LNCaP clone FGC (cell line): Measurements from ENCODE around the gene IQCF5.

ENCODE experiments used
- DNase-seq: peaks from one replicate; pipeline ENCODE4 v3.0.0-alpha.2; 2011; ENCODE audit warnings: low read depth
- H3K4me3 ChIP-seq: 2 replicates; pipeline ENCODE4 v1.5.1; 2011; ENCODE audit warnings: mild to moderate bottlenecking, low read depth, low read length, control low read depth
- TF ChIP-seq, protein P1 (sequence below): IDR thresholded peaks from 2 replicates; pipeline ENCODE4 v1.5.1; 2012; ENCODE audit warnings: mild to moderate bottlenecking; ENCODE audit not compliant: control insufficient read depth, insufficient read depth; ENCODE audit errors: extremely low read depth

Gene IQCF5

DNA sequence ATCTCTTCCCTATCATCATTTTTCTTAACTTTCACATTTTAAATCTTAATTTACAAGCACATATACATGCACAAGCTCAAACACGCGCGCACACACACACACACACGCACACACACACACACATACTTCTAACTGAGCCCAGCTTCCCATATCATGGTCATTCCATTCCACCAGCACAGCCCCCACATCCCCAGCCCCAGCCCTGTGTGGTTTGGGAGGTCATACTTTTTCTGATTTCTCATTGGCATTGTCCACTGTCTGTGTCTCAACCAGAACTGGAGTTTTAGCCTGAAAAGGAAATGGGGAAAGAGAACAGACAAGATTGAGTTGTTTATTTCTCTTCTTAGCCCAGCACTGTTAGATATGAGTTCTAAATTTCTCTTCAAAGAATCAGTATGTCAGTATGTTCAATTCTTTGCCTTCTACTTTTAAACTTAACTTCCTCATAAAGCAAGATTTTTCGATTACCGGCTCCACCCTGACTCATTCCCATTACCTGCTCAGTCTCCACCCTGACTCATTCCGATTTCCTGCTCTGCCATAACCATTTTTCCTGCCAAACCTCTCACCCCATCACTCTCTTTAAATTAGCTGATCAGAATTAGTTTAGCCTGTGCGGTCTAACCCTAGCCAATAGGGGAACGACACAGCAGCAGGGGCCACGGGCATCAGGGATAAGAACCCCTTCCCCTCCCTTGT, 21.4 kb upstream of the IQCF5 start:
- DNase-seq = no peak
- TF ChIP-seq, protein P1, sequence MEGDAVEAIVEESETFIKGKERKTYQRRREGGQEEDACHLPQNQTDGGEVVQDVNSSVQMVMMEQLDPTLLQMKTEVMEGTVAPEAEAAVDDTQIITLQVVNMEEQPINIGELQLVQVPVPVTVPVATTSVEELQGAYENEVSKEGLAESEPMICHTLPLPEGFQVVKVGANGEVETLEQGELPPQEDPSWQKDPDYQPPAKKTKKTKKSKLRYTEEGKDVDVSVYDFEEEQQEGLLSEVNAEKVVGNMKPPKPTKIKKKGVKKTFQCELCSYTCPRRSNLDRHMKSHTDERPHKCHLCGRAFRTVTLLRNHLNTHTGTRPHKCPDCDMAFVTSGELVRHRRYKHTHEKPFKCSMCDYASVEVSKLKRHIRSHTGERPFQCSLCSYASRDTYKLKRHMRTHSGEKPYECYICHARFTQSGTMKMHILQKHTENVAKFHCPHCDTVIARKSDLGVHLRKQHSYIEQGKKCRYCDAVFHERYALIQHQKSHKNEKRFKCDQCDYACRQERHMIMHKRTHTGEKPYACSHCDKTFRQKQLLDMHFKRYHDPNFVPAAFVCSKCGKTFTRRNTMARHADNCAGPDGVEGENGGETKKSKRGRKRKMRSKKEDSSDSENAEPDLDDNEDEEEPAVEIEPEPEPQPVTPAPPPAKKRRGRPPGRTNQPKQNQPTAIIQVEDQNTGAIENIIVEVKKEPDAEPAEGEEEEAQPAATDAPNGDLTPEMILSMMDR = no peak
- no peak overlapping the region for H3K4me3 ChIP-seq

DNA sequence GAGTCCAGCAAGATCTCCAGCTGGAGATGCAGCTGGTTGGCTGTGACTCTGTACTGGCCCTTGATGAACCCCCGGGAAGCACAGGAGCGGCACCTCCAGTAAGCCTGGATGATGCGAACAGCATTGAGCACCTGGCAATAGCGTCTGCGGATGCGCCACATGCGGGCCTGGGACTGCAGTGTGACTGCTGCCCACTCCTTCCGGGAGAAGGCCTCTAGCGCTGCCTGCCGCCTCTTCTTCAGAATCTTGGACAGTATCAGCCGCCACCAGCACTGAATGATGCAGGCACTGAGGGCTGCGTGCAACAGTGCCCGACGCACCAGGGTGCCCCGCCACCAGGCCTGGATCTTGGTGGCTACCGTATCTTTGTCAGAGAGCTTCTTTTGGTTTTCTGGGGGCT, 19.5 kb upstream of the IQCF5 start:
- DNase-seq = no peak
- TF ChIP-seq, protein P1 = no peak
- H3K4me3 ChIP-seq = no peak overlapping the region

DNA sequence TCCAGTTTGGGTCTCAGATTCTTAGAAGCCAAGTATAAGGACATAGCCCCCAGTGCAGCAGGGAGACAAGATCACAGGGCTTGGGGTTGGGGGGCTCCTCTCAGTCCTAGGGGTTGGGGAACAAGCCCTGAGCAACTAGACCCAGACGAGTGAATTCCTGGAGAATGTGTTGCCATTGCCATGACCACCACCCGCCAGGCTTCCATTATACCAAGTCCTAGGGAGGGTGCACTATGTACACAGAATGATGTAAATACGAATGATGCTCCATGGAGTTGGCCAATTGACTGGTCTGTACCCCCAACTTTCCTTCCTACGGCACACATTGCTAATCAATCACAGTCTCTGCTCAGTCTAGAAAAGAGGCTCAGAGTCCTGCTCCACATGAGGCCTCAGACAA, 19.0 kb upstream of the IQCF5 start:
- TF ChIP-seq, protein P1 = no peak
- H3K4me3 ChIP-seq = no peak overlapping the region
- DNase-seq = no peak

DNA sequence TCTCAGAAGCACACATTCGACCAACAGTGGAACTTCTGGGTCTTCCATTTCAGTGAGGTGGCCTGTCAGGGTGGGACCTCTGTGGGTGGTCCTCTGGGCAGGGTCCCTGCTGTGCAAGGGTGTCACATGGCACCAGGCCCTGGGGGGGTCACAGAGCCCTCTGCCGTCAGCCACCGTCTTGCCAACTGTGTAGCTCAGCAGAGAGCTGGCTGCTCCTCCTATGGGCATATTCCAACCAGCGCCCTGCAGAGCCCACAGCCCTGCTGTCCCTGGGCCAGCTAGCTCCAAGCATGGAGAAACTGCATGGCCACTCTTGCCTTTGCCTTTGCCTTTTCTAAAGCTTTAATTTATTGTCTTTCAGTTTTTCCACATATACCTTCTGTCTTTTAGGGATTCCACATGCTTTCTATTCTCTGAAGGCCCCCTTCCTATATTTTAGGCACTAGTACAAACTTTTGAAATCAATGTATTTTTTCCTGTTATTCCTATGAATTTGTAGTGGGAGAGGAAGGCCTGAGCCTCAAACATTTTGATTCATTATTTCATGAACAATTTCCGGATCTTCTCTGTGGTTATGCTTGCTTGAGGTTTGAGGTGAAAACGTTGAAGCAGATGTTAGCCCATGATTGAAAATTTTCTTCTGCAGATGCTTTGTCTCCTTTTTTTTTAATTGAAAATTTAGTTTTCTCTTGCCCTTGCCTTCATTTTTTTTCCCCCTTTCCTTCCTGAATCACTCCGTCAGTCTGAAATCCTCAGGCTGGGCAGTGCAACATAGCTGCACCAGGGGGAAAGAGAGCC, 16.0 kb upstream of the IQCF5 start:
- no peak for DNase-seq
- TF ChIP-seq, protein P1 = no peak
- no peak overlapping the region for H3K4me3 ChIP-seq

DNA sequence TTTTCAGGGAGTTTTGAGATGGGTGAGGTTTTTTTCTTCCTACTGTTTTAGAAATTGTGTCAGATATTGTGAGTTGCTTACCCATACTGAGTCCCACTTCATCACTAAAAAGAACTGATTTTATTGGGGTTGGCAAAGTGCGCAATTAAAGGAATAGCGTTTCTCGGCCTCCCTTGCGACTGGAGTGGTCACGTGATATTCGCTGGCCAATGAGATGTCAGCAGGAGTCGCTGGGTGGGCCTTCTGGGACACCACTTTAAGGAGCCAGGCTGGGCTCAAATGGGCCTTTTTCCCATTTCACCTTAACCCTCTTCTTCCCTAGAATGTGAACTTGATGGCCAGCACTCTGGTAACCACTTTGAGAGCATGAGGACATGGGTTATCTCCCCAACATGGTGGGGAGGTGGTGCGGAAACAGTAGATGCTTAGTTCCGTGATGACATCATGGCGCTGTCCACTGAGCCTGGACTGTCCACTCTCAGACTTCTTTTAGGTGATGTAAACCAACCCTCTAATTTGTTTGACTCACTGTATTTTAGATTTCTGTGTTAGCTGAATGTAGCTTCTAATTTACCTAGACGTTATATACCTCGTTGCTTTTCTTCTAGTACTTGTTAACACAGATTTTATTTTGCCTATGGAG, 13.2 kb upstream of the IQCF5 start:
- H3K4me3 ChIP-seq = no peak overlapping the region
- TF ChIP-seq, protein P1 = no peak
- no peak for DNase-seq

DNA sequence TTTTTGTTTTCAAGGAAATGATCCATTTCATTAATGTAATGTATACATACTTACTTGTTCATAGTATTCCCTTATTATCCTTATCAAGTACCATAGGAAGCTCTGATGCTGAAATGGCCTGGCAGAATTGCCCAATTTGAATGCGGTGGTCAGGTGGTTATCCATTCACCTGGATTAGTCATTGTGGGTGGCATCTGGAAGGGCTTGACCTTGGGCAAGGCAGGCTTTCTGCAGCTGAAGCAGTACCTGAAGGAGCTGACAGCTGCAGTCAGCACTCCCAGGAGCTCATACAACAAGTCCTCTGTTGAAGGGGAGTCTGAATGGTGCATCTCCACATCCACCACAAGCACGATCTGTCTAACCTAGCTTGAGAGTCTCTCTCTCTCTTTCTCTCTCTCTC, 12.2 kb upstream of the IQCF5 start:
- no peak overlapping the region for H3K4me3 ChIP-seq
- TF ChIP-seq, protein P1 = no peak
- DNase-seq = no peak
